GM21737 (cell line): ENCODE measurements around the gene MAFG.

Experiments used
- ATAC-seq: cut with Tn5 transposase; IDR thresholded peaks from one replicate; pipeline ENCODE4 v1.9.1; 2021; ENCODE audit warnings: mild to moderate bottlenecking, moderate library complexity; ENCODE audit not compliant: unreplicated experiment

Gene MAFG

GRCh38 chr17:81899514-81900166 lies 27.9 kb downstream of the MAFG start:
- no peak for ATAC-seq

- no peak for ATAC-seq
These were observed 28.6 kb downstream of the MAFG start for GRCh38 chr17:81898885-81899284.

- no peak for ATAC-seq
These were observed 29.3 kb downstream of the MAFG start for GRCh38 chr17:81898029-81898866.

GRCh38 chr17:81895400-81895799 lies 32.1 kb downstream of the MAFG start:
- no peak for ATAC-seq

GRCh38 chr17:81891303-81891552 lies 36.3 kb downstream of the MAFG start:
- ATAC-seq, result peak; percentile 22

GRCh38 chr17:81890447-81891302 lies 36.9 kb downstream of the MAFG start:
- ATAC-seq, result no peak

- ATAC-seq, result no peak
These were observed 37.9 kb downstream of the MAFG start for GRCh38 chr17:81889602-81890001.

- no peak for ATAC-seq
These were observed 38.4 kb downstream of the MAFG start for GRCh38 chr17:81888988-81889595.

- ATAC-seq, result no peak
These were observed 39.2 kb downstream of the MAFG start for GRCh38 chr17:81888105-81888987.

- ATAC-seq, result no peak
These were observed 41.5 kb downstream of the MAFG start for GRCh38 chr17:81885869-81886548.

GRCh38 chr17:81885454-81885853 lies 42.1 kb downstream of the MAFG start:
- ATAC-seq, result no peak

GRCh38 chr17:81884968-81885367 lies 42.6 kb downstream of the MAFG start:
- no peak for ATAC-seq

- no peak for ATAC-seq
These were observed 43.0 kb downstream of the MAFG start for GRCh38 chr17:81884520-81884919.

GRCh38 chr17:81879121-81879520 lies 48.4 kb downstream of the MAFG start:
- no peak for ATAC-seq

- ATAC-seq, result no peak
These were observed 49.2 kb downstream of the MAFG start for GRCh38 chr17:81878294-81878693.

- no peak for ATAC-seq
These were observed 50.0 kb downstream of the MAFG start for GRCh38 chr17:81877569-81877968.

GRCh38 chr17:81871387-81872230 lies 55.9 kb downstream of the MAFG start:
- peak; percentile 48 for ATAC-seq

- ATAC-seq, result peak; percentile 4
These were observed 56.6 kb downstream of the MAFG start, which contains the start of gene ARHGDIA for GRCh38 chr17:81870981-81871386. Gene ARHGDIA (minus strand): TSS chr17:81871337. CDS start chr17:81869930, 1,407 bp downstream.
